ENCODE results near the gene TSPAN10.

- TF ChIP-seq, protein P1, sequence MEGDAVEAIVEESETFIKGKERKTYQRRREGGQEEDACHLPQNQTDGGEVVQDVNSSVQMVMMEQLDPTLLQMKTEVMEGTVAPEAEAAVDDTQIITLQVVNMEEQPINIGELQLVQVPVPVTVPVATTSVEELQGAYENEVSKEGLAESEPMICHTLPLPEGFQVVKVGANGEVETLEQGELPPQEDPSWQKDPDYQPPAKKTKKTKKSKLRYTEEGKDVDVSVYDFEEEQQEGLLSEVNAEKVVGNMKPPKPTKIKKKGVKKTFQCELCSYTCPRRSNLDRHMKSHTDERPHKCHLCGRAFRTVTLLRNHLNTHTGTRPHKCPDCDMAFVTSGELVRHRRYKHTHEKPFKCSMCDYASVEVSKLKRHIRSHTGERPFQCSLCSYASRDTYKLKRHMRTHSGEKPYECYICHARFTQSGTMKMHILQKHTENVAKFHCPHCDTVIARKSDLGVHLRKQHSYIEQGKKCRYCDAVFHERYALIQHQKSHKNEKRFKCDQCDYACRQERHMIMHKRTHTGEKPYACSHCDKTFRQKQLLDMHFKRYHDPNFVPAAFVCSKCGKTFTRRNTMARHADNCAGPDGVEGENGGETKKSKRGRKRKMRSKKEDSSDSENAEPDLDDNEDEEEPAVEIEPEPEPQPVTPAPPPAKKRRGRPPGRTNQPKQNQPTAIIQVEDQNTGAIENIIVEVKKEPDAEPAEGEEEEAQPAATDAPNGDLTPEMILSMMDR (IDR thresholded peaks at IDR 0.05; ENCODE audit: insufficient read depth, low read depth, low read length): no peak
- no peak for TF ChIP-seq EZH2 (IDR thresholded peaks at IDR 0.05; ENCODE audit: insufficient read depth, low read length)
These were observed 46.9 kb upstream of the TSPAN10 start for GRCh38 chr17:81590121-81590520.

Data from astrocyte (in vitro differentiated cells and primary cell).